Activated CD4-positive, alpha-beta T cell treated with anti-CD3 and anti-CD28 coated beads for 4 hours (primary cell): ENCODE results near the gene KCNQ5.

Experiments
- DNase-seq, 2 donors: peaks; one replicate each; pipeline ENCODE4 v3.0.0-alpha.2; 2020

Gene KCNQ5

DNA sequence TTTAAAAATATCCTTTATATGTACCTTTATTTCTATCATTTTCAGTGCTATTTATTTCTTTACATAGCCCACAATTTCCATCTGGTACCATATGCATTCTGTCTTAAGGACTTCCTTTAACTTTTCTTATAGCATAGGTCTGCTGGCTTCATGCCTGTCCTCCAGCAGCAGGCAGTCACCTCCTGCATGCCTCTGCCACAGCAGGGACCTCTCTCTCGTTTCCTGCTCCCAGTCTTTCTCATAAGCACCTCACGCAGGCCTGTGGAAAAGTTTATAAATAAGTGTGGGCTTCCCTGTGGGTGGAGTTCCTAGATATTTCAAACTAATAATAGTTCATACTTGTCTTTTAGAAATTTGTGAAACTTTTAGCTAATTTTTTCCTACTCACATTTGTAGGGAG lies 133.9 kb downstream of the KCNQ5 start:
- DNase-seq, result no peak

DNA sequence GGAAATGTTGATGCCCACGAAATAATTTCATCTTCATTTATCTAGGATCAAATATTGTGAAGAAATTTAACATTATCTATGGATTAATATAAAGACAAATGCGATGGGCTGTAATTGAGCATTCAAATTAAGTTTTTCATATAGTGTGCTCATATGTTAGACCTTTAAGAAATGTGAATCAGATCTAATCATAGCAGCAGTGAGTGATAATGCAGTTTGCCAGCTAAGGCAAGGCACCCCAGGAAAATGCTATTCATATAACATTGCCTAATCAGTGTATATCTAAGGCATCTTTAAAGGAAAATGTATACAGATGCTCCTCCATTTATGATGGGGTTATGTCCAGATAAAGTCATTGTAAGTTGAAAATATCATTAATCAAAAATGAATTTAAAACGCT lies 135.2 kb downstream of the KCNQ5 start:
- no peak for DNase-seq

DNA sequence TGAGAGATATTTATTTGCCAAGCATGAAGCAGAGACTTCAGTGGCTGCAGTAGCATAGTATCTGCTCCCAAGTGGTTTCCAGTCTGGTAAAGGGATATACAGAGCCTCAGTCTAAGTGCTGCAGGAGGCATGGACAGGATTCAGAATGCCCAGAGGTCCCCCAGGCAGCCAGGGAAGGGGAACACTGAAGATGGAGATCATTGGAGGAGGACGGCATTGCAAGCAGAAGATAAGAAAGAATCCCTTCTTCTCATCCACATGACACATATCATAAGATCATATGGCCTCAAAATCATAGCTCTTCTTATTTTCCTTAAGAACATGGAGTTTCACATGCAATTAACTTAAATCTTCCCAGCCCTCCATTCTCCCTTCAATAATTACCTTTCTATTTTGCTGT lies 136.1 kb downstream of the KCNQ5 start:
- no peak for DNase-seq

- no peak for DNase-seq
These were observed 137.0 kb downstream of the KCNQ5 start for GRCh38 chr6:72758901-72759300.

DNA sequence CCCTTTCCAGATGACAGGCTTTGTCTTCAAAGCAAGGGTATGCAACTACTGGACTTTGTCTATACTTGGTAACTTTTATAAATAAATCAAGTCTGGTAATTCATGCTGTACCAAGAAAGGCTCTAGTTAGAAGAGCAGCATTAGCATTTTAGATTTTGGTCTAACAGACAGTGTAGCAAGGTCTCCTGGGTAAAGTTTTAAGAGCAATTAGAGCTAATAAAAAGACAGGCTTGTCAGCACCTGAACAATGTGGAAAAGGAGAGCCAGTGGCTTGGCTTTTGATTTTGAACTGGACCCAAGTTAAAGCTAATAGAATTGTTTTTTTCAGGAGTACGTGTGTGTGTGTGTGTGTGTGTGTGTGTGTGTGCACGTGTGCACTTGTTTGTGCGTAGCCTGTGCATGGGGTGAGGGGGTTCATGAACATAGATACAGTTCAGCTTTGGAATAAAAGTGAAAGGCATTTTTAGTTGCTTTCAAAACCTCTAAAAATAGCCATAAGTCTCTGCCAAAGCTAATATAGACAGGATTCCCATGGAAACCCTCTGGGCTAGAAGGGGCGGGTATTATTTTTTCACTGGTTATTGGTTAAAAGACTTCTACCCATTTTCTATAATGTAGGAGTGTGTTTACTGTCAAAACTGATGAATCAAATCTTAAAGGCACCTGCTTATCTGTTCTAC lies 138.4 kb downstream of the KCNQ5 start:
- no peak for DNase-seq

DNA sequence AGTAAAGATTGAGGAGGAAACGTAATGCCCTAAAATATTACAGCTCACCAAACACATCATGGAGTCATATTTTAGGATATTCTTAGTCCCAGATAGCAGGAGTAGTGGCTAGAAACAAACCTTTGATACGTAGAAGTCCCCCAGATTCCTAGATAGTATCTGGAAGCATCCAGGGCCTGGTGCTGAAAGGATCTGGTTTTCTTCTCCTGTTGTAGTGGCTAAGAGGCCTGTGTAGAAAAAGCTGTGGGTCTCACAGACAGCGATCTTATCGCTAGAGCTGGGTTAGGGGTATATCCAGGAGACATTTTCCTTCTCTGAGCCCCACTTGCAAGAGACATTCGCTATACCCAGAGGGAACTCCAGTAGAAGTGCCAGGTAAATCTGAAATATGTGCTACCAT lies 139.9 kb downstream of the KCNQ5 start:
- no peak for DNase-seq

DNA sequence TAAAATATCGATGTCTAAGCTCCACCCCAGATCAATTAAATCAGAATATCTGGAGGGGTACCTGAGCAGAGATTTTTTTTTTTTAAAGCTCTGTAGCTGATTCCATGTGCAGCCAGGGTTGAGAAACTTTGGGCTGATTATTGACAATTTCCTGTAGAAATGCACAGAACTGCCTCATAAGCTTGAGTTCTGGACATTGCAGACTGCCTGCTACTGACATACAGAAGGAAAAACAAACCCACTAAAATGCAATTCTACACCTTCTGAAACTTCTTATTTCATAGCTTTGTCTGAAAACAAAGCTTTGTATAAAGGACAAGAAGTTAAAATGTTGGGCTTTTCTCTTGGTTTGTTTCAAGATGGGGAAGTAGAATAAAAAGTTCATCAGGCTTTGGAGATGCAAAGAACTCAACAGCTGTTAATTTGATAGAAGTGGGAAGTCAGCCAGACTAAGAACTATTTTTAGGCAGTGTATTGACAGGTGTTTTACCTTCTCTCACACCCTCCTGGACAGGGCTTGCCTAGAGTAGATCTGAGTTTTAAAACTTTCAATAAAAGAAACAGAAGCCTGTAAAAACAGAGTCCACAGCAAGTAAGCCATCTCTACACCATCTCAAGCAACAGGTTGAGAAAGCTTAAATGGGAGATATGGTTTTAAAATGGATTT lies 147.7 kb downstream of the KCNQ5 start:
- no peak for DNase-seq

GRCh38 chr6:72770959-72771358 lies 149.1 kb downstream of the KCNQ5 start:
- no peak for DNase-seq

- no peak for DNase-seq
These were observed 154.6 kb downstream of the KCNQ5 start for GRCh38 chr6:72776456-72776855.

GRCh38 chr6:72781624-72782023 lies 159.8 kb downstream of the KCNQ5 start:
- no peak for DNase-seq

DNA sequence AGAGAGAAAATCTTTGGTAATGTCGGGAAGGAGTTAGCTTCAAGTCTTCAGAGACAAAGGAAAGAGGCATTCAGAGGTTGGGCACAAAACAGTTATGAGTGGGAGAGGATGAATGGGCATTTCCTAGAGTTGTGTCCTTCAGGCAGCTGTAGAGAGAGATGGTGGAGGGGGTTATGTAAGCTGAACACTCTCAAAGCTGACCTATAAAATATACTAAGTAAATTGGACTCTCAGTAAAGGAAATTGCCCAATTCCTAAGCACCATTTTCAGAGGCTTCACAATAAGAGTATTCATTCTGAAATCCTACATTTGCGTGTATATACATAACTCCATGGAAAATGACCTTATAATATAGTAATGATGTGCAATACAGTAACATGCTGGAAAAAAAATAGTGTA lies 161.2 kb downstream of the KCNQ5 start:
- DNase-seq, result no peak

DNA sequence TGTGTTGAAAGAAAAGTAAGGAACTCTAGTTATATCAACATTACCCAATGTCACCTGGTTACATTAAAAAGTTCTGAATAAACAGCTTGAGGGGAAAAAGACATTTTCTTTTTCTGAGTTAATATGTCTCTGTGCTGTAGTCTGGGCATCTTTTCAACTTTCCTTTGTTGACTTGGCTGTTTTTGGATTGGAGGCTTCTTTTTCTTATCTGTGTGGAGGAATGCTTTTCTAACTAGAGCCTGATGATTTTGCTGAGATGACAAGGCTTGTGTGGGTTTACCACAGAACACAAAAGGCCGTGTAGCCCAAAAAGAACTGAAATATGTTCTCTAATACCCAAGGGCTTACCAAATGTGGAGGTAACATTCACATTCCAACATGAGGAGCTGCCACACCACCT lies 161.8 kb downstream of the KCNQ5 start:
- DNase-seq, result no peak

DNA sequence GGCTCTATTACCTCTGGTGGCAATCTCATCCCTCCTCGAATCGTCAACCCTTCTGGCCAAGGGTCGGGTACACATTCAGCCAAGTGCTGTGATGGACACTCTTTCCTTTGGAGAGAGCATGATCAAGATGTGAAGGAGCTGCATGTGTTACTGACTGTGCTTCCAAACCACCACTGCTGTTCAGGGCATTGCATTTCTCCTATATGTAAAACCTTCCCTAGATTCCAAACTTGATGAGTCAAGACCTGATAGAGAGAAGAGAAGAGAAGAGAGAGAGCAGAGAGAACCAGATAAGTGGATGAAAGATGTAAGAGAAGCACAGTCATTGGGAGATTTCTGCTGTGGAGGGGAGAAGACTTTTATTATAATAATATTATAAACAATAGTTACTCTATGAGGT lies 162.2 kb downstream of the KCNQ5 start:
- DNase-seq, result no peak

DNA sequence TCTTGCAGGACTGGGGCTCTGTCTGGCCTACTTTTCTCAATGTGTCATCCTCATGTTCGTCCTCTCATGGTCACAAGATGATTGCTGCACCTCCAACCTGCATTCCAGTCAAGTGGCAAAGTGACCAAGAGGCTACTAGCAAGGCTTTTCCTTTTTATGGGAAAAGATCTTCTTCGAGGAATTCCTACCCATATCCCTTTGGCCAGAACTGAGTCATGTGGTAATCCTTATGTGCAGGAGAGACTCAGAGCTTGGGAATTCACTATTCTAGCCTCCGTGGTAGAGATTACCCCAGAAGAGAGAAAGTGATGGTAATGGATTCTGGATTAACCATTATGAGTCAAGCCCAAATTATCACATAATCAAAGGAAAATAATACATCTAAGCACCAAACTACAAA lies 162.7 kb downstream of the KCNQ5 start:
- DNase-seq, result no peak

- DNase-seq, result no peak
These were observed 165.6 kb downstream of the KCNQ5 start for GRCh38 chr6:72787391-72788031.

- no peak for DNase-seq
These were observed 166.3 kb downstream of the KCNQ5 start for GRCh38 chr6:72788188-72788587.

- no peak for DNase-seq
These were observed 167.3 kb downstream of the KCNQ5 start for GRCh38 chr6:72789145-72789544.

GRCh38 chr6:72792692-72793091 lies 170.8 kb downstream of the KCNQ5 start:
- no peak for DNase-seq

GRCh38 chr6:72793641-72794395 lies 172.0 kb downstream of the KCNQ5 start:
- no peak for DNase-seq

- no peak for DNase-seq
These were observed 176.3 kb downstream of the KCNQ5 start for GRCh38 chr6:72798196-72798595.

DNA sequence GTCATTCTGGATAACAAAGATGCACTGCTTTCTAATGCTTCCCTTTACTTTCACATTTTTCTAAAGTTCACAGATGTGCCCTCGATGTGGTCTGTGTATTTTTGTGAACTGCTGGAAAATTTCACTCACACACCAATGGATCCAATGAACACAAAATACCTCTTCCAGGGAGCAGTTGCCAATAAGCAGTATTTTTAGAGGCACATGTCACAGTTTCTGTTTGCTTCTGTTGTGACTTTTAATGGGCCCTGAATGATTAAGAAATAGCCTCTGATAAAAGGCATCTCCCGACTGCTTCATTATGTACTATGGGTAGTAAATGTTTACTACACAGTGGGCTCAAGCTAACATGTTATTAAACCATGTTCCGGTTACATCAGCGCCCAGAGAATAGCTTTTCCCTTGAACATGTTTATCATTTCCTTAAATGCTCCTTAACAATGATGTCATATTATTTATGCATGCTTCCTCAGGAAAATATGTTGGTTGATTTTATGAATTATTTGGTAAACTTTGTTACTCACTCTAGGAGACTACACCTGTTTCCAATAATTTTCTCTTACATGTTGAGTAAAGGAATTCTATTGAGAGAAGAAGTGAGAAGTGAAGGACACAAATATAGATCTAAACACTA lies 188.0 kb downstream of the KCNQ5 start:
- no peak for DNase-seq

DNA sequence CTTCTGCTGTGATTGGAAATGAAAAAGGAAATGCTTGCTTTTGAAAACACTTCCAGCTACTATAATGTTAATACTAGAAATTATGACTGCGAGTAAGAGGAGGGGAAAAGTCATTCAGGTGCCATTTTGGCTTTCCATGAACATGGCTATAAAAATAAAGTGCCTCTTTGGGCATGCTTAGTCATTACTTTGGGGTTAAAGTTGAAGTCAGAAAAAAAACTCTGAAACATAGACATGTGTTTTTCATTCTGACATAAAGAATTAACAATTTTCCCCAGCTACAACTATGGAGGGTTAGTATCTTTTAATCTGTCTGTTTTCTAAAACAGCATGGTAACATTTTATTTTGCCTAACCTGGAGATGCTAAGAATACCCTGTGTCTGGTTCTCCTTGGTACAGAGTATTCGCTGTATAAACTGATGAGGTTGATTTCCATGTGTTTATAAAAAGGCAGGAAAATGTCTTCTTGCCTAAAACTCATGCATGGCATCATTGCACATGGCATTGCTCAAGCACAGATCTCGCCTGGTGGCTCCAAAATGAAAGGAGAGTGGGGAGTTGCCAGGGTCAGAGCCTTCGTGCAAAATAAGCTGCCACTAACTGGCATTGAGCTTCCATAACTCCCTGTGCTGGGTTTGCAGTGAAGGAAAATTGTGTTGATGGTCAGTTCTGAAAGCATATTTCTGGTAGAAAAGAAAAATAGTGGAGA lies 188.9 kb downstream of the KCNQ5 start:
- DNase-seq, result no peak
